GM06990 (cell line): ENCODE results near the gene ZNF573.

Experiments used
- DNase-seq: peaks from one replicate; pipeline ENCODE4 v3.0.0-alpha.2; 2011; ENCODE audit not compliant: insufficient read length; ENCODE audit errors: extremely low read depth
- H3K27me3 ChIP-seq: replicated peaks from 2 replicates; pipeline ENCODE4 v1.6.0; 2011; ENCODE audit warnings: low read length; ENCODE audit not compliant: control insufficient read depth, insufficient read depth
- H3K36me3 ChIP-seq: 2 replicates; pipeline ENCODE4 v1.5.1; 2011; ENCODE audit warnings: low read length; ENCODE audit not compliant: control insufficient read depth, insufficient read depth
- H3K4me3 ChIP-seq: replicated peaks from 2 replicates; pipeline ENCODE4 v1.5.1; 2011; ENCODE audit warnings: low read depth, mild to moderate bottlenecking, control low read depth, low read length
- TF ChIP-seq, protein P1 (sequence below): IDR thresholded peaks from 2 replicates; pipeline ENCODE4 v1.5.1; 2011; ENCODE audit warnings: low read length, control low read depth, mild to moderate bottlenecking, inconsistent platforms; ENCODE audit not compliant: insufficient read depth, poor library complexity, severe bottlenecking

The ZNF573 gene

DNA sequence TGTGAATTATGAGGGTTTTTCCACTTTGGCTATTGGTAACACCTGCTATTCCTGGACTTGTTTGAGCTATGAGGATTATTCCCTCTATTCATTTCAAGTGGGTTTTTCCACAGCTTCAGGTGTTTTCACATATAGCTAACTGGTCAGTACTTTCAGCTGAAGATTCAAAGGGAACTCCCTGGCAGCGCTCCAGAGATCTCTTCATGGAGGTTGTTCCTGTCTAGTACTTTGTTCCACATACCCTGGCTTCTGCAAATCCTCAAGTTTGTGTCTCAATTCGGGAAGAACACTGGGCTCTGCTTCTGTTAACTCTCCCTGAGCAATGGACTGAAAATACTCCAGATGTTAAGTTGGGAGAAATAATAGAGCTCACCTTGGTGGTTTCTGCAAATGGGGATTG, 54.2 kb downstream of the ZNF573 start:
- Histone ChIP-seq H3K27me3 (no peaks in the 10 kb centered on the region), H3K4me3 (no peak overlapping the region), H3K36me3 (no peaks in the 10 kb centered on the region)
- TF ChIP-seq, protein P1, sequence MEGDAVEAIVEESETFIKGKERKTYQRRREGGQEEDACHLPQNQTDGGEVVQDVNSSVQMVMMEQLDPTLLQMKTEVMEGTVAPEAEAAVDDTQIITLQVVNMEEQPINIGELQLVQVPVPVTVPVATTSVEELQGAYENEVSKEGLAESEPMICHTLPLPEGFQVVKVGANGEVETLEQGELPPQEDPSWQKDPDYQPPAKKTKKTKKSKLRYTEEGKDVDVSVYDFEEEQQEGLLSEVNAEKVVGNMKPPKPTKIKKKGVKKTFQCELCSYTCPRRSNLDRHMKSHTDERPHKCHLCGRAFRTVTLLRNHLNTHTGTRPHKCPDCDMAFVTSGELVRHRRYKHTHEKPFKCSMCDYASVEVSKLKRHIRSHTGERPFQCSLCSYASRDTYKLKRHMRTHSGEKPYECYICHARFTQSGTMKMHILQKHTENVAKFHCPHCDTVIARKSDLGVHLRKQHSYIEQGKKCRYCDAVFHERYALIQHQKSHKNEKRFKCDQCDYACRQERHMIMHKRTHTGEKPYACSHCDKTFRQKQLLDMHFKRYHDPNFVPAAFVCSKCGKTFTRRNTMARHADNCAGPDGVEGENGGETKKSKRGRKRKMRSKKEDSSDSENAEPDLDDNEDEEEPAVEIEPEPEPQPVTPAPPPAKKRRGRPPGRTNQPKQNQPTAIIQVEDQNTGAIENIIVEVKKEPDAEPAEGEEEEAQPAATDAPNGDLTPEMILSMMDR: no peak
- no peak for DNase-seq

GRCh38 chr19:37719927-37720265, 59.5 kb downstream of the ZNF573 start:
- Histone ChIP-seq H3K4me3 (peak overlapping the region; percentile 84), H3K27me3 (no peaks in the 10 kb centered on the region), H3K36me3 (no peaks in the 10 kb centered on the region)
- no peak for DNase-seq
- TF ChIP-seq, protein P1: no peak

DNA sequence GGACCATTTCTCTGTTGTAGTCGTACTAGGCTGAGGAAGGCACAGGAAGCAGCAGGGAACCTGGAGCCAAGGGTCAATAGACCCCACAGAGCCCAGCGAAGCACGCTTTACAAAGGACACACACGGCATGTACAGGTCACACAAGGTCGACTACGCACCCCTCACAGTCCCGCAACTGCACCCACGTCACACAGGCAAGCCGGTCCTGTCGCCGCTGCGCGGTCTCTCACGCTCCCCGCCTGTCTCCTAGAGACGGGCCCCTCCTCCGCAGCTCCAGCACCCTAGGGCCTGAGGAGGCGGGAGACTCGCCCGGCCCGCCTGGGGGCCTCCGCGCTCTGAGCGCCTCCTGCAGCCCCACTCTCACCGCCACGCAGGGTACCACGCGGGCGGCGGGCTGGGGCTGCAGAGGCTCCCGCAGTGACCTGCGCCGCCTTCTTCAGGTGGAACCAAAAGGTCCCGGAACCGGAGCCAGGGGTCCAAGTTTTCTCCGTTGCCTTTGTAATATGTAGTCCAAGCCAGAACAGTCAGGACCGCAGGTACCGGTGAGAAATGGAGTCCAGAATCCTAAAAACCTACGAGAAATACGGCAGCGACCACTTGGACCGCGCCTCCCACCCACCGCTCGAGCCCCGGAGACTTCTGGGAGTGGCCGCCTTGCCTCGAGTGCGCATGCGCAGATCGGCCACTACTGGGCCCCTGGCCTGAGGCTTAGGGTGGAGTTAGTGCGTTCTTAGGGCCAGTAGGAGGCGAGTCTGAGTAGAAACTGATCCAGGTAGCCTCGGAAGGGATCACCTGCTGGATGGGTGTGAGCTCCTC, 60.1 kb downstream of the ZNF573 start, which contains the start of gene ZNF607:
Gene ZNF607, minus strand, starts transcription at position 651 of the 816 bp plus-strand sequence. CDS start 8,143 bp downstream, outside the sequence.
- peak within 1 kb of the TSS; percentile 84 for H3K4me3 ChIP-seq
- H3K36me3 ChIP-seq: no peaks in the 10 kb centered on the region
- peak; percentile 91 for DNase-seq
- TF ChIP-seq, protein P1: peak; percentile 75
- H3K27me3 ChIP-seq: no peaks in the 10 kb centered on the region

DNA sequence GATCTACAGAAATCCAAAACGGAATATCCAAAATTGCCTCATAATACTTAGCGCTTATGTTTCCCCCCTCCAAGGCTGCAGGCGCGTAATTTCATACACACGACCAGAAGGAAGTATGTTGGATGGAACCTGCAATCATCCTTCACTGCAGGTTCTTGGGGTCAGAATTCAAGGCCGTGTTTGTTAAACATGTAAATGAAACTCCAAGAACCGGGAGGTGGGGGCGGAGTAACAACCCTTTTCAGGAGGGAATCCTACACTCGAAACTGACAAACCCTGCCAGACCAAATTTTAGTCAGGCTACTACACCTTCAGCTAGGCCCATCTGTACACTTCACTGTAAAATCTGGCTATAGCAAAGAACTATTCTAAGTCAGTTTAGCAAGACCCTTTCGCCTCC, 61.1 kb downstream of the ZNF573 start:
- no peak for DNase-seq
- Histone ChIP-seq H3K4me3 (no peak overlapping the region; the same call in 1 of the 2 replicates), H3K36me3 (no peaks in the 10 kb centered on the region), H3K27me3 (no peaks in the 10 kb centered on the region)
- TF ChIP-seq, protein P1: no peak

DNA sequence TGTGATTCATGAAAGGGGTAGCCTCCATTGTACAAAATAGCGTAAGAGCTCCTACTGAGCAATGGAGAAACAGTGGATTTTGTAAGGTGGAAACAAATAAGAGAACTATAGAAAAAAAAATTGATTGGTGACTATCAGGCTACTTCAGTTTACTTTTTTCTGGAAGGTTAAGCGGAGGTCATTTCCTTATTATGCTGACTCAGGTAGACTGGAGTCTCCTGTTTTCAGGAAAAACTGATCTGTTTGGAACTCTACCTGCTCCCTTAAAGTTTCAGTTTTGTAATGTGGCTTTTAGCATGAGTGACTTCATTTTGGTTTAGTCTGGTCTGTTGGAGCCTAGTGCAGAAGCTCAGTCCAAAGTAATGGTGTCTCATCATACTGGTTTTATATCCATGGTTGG, 63.2 kb downstream of the ZNF573 start:
- DNase-seq: no peak
- Histone ChIP-seq H3K27me3 (no peaks in the 10 kb centered on the region), H3K4me3 (no peak overlapping the region), H3K36me3 (no peaks in the 10 kb centered on the region)
- TF ChIP-seq, protein P1: no peak

DNA sequence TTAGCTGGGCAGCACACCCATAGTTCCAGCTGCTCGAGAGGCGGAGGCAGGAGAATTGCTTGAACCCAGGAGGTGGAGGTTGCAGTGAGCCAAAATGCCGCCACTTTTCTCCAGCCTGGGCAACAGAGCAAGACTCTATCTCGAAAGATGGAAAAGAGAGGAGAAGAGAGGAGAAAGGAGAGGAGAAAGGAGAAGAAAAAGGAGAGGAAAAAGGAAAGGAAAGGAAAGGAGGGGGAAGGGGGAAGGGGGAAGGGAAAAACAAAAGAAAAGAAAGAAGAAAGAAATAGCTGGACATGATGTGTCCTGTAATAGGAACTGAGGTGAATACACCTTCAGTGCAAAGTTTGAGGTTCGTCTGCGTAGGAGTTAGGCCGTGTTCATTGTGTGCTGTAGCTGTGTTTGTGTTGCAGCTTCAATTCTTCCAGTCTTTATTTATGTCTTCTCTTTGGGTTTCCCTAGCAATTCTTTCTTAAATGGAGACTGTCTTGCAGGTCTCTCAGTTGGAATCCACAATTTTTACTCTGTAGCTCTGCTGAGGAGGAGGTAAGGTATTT, 73.3 kb downstream of the ZNF573 start:
- Histone ChIP-seq H3K36me3 (peaks cover 2% of the 10 kb centered on the region; the same call in 1 of the 2 replicates), H3K4me3 (no peak overlapping the region), H3K27me3 (no peaks in the 10 kb centered on the region)
- no peak for DNase-seq
- TF ChIP-seq, protein P1: no peak
